Breast epithelium (tissue), 4 donors: ENCODE results near the gene PFN3. TPM values are rescaled to one million over a fixed set of nuclear protein-coding genes. Genes with fewer than 3 reads are reported as not detected.
"Not testable (repeated sequence)": the region's sequence is repeated elsewhere in the genome, so short reads cannot be mapped to it uniquely, and the experiment has no call there.

Experiments used
- DNase-seq, 2 donors: peaks; one replicate each; pipeline ENCODE4 v3.0.0-alpha.2; 2019; ENCODE audit warnings: low spot score in 2 of 2
- H3K27ac ChIP-seq, 2 donors: fragments of 200-600 bp; sonication (generic) in 1 of 2; one replicate each; pipeline ENCODE4 v1.5.1; 2016 to 2019; ENCODE audit warnings: mild to moderate bottlenecking in 1 of 2
- H3K27me3 ChIP-seq, 2 donors: fragments of 200-600 bp; sonication (generic) in 1 of 2; one replicate each; pipeline versions ENCODE4 v1.5.1 to v1.6.0; 2017 to 2019; ENCODE audit warnings: control low read depth in 1 of 2, mild to moderate bottlenecking in 1 of 2
- H3K36me3 ChIP-seq: fragments of 200-600 bp; one replicate; pipeline ENCODE4 v1.5.1; 2019
- H3K4me1 ChIP-seq, 2 donors: fragments of 200-600 bp; sonication (generic); one replicate each; pipeline ENCODE4 v1.5.1; 2016 to 2019; ENCODE audit warnings: control low read depth in 1 of 2
- H3K4me3 ChIP-seq, 3 donors: fragments of 200-600 bp; sonication (generic); 1 replicate in 2 of 3; 2 replicates in 1 of 3; pipeline ENCODE4 v1.5.1; 2016 to 2019; ENCODE audit warnings: mild to moderate bottlenecking in 3 of 3, moderate library complexity in 2 of 3
- H3K9me3 ChIP-seq, 2 donors: fragments of 200-600 bp; sonication (generic) in 1 of 2; one replicate each; pipeline ENCODE4 v1.5.1; 2016 to 2019; ENCODE audit warnings: control low read depth in 1 of 2
- CTCF ChIP-seq, 3 donors: fragments of 450-650 bp; IDR thresholded peaks; one replicate each; pipeline ENCODE4 v1.5.1; 2016 to 2017; ENCODE audit warnings: antibody characterized with exemption in 3 of 3, mild to moderate bottlenecking in 3 of 3, moderate library complexity in 3 of 3
- POLR2A ChIP-seq: fragments of 450-650 bp; IDR thresholded peaks from one replicate; pipeline ENCODE4 v1.6.1; 2016; ENCODE audit warnings: antibody characterized with exemption, mild to moderate bottlenecking, moderate library complexity
- POLR2AphosphoS5 ChIP-seq, 3 donors: sonication (generic); formaldehyde crosslinking; IDR thresholded peaks; one replicate each; pipeline ENCODE4 v1.6.1; 2017; ENCODE audit warnings: antibody characterized with exemption in 3 of 3
- intact Hi-C: fragments of 100-400 bp; cut with DNase I; formaldehyde crosslinking; loops from one replicate; pipeline ENCODE4 v1.15.1; 2023; ENCODE audit warnings: low total_unique reads
- total RNA-seq, 3 donors: library from RNA; depleted of rRNA; stranded (reverse); fragments of >200 nt; gene quantifications; one replicate each; pipeline ENCODE4 v1.1.0, GENCODE V29; 2016

The PFN3 gene
- total RNA-seq, 3 donors from 2014 or later: not detected

DNA sequence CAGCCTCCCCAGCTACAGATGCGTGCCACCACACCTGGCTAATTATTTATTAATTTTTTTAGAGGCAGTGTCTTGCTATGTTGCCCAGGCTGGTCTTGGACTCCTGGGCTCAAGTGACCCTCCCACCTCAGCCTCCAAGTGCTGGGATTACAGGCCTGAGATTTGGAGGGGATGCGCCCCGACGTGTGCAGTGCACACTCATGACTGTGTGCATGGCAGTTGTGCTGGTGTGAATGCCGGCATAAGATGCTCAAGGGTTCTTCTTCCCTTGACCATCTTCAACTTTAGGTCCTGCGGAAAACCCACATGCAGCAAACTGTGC, 19.7 kb downstream of the PFN3 start:
- no peak for DNase-seq
- intact Hi-C loops: no loop called here
- no peaks in the 10 kb centered on the region for H3K4me1 ChIP-seq
- H3K36me3 ChIP-seq: no peaks in the 10 kb centered on the region
- no peak overlapping the region for H3K27ac ChIP-seq
- no peak for TF ChIP-seq POLR2AphosphoS5 (IDR thresholded peaks at IDR 0.05)
- no peak for TF ChIP-seq POLR2A
- TF ChIP-seq CTCF (IDR thresholded peaks at IDR 0.05): no peak
- H3K27me3 ChIP-seq: no peaks in the 10 kb centered on the region
- no peak overlapping the region for H3K4me3 ChIP-seq
- H3K9me3 ChIP-seq: no peaks in the 10 kb centered on the region

GRCh38 chr5:177378884-177379883, 21.3 kb downstream of the PFN3 start:
- H3K9me3 ChIP-seq: no peaks in the 10 kb centered on the region
- no peak overlapping the region for H3K4me3 ChIP-seq
- H3K27ac ChIP-seq: no peak overlapping the region
- no peaks in the 10 kb centered on the region for H3K36me3 ChIP-seq
- H3K4me1 ChIP-seq: no peaks in the 10 kb centered on the region
- TF ChIP-seq CTCF (IDR thresholded peaks at IDR 0.05): no peak
- no peak for TF ChIP-seq POLR2AphosphoS5 (IDR thresholded peaks at IDR 0.05)
- no peak for TF ChIP-seq POLR2A
- intact Hi-C loops: no loop called here
- no peaks in the 10 kb centered on the region for H3K27me3 ChIP-seq
- no peak for DNase-seq

GRCh38 chr5:177377851-177378776, 22.3 kb downstream of the PFN3 start:
- H3K27me3 ChIP-seq: no peaks in the 10 kb centered on the region
- no peaks in the 10 kb centered on the region for H3K4me1 ChIP-seq
- no peak overlapping the region for H3K27ac ChIP-seq
- DNase-seq: no peak
- TF ChIP-seq POLR2AphosphoS5 (IDR thresholded peaks at IDR 0.05) (no peak), POLR2A (no peak), CTCF (IDR thresholded peaks at IDR 0.05) (no peak)
- H3K4me3 ChIP-seq: no peak overlapping the region
- intact Hi-C loops: no loop called here
- H3K9me3 ChIP-seq: no peaks in the 10 kb centered on the region
- H3K36me3 ChIP-seq: no peaks in the 10 kb centered on the region

DNA sequence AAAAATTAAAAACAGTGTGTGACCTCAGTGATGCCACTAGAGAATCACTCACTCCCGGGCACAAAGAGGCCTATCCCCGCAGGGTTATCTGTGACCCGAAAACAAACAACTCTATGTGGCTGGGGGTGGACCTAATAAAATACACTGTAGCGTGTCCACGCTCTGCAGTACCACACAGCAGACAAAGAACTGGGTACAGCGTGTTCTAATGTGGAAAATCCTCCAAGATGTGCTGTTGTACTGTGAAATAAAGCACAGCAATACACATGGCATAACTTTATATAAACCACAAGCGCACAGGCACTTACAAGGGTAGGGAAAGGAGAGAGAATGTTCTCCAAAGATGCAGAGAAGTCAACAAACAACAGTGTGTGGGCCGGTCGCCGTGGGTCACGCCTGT, 24.4 kb downstream of the PFN3 start:
- H3K9me3 ChIP-seq: no peaks in the 10 kb centered on the region
- H3K4me3 ChIP-seq: no peak overlapping the region
- intact Hi-C loops: no loop called here
- no peaks in the 10 kb centered on the region for H3K36me3 ChIP-seq
- H3K27me3 ChIP-seq: no peaks in the 10 kb centered on the region
- no peak overlapping the region for H3K27ac ChIP-seq
- no peaks in the 10 kb centered on the region for H3K4me1 ChIP-seq
- DNase-seq: no peak
- TF ChIP-seq POLR2A: no peak
- no peak for TF ChIP-seq CTCF (IDR thresholded peaks at IDR 0.05)
- no peak for TF ChIP-seq POLR2AphosphoS5 (IDR thresholded peaks at IDR 0.05)

GRCh38 chr5:177375516-177375915, 24.9 kb downstream of the PFN3 start:
- H3K36me3 ChIP-seq, H3K4me3 ChIP-seq, H3K9me3 ChIP-seq, H3K27ac ChIP-seq, H3K27me3 ChIP-seq, H3K4me1 ChIP-seq, intact Hi-C loops, DNase-seq: not testable (repeated sequence)
